ENCODE results near the gene FIG4.

The FIG4 gene

GRCh38 chr6:109874621-109875020 lies 183.5 kb downstream of the FIG4 start:
- no peak overlapping the region for H2BK12ac ChIP-seq (ENCODE audit: low read length)
- no peak overlapping the region for H2AK5ac ChIP-seq (ENCODE audit: low read depth, low read length)
- no peak for DNase-seq (ENCODE audit: low spot score)
- H3K14ac ChIP-seq (ENCODE audit: low read length) = no peak overlapping the region
- H3K27ac ChIP-seq (replicated peaks; ENCODE audit: low read length) = no peak overlapping the region
- H3K9ac ChIP-seq (ENCODE audit: low read depth, low read length, poor library complexity) = no peak overlapping the region
- H3K27me3 ChIP-seq (ENCODE audit: control insufficient read depth in 3 of 3, insufficient read depth in 3 of 3, low read depth in 1 of 3, low read length in 3 of 3) = peaks cover 0 to 5% (median 0%) of the 10 kb centered on the region in 3 experiments
- no peak overlapping the region for H2BK15ac ChIP-seq (ENCODE audit: low read length)
- H3K4ac ChIP-seq (ENCODE audit: low read length) = no peak overlapping the region
- H4K91ac ChIP-seq (ENCODE audit: low read depth, low read length, poor library complexity) = no peak overlapping the region
- no peak overlapping the region for H2BK120ac ChIP-seq (ENCODE audit: low read depth, low read length)
- no peak overlapping the region for H3K18ac ChIP-seq (ENCODE audit: low read length)
- no peaks in the 10 kb centered on the region for H3K79me1 ChIP-seq (ENCODE audit: low read depth, low read length)
- H2AFZ ChIP-seq (ENCODE audit: low read length) = no peak overlapping the region
- H4K8ac ChIP-seq (ENCODE audit: low read depth, low read length) = no peak overlapping the region
- H2BK5ac ChIP-seq (ENCODE audit: low read length) = no peak overlapping the region
- WGBS, 2 donors (ENCODE audit: extremely low coverage in 2 of 2, insufficient read length in 2 of 2, insufficient replicate concordance in 1 of 2) = no CpG with 5 or more reads among the region's 4 CpGs
- H3K4me2 ChIP-seq (ENCODE audit: insufficient read depth, low read length, poor library complexity, severe bottlenecking) = no peak overlapping the region
- H3K9me3 ChIP-seq (replicated peaks in 1 of 2; ENCODE audit: control insufficient read depth in 2 of 2, insufficient read depth in 1 of 2, low read depth in 1 of 2, low read length in 2 of 2) = peaks cover 0 to 1% of the 10 kb centered on the region in 2 donors
- H3K4me3 ChIP-seq (ENCODE audit: low read length in 2 of 2) = no peak overlapping the region
- no peaks in the 10 kb centered on the region for H3K36me3 ChIP-seq (replicated peaks in 1 of 2; ENCODE audit: control insufficient read depth in 2 of 2, insufficient read depth in 2 of 2, low read length in 2 of 2)
- no peak overlapping the region for H3K23ac ChIP-seq (ENCODE audit: low read depth, low read length, poor library complexity)
- no peaks in the 10 kb centered on the region for H3K4me1 ChIP-seq (ENCODE audit: control insufficient read depth in 2 of 2, insufficient read depth in 1 of 2, low read depth in 1 of 2, low read length in 2 of 2)
